ENCODE data around the gene MTMR12.

The MTMR12 gene

GRCh38 chr5:32274548-32275395 is 38.0 kb downstream of the MTMR12 start:
- DNase-seq (ENCODE audit: low read depth) = no peak

- DNase-seq (ENCODE audit: low read depth) = no peak
Measured at GRCh38 chr5:32273821-32274220, 38.9 kb downstream of the MTMR12 start.

- DNase-seq (ENCODE audit: low read depth) = no peak
Measured at GRCh38 chr5:32272746-32273145, 40.0 kb downstream of the MTMR12 start.

- no peak for DNase-seq (ENCODE audit: low read depth)
Measured at GRCh38 chr5:32270946-32271345, 41.8 kb downstream of the MTMR12 start.

GRCh38 chr5:32270178-32270577 is 42.6 kb downstream of the MTMR12 start:
- DNase-seq (ENCODE audit: low read depth) = no peak

DNA sequence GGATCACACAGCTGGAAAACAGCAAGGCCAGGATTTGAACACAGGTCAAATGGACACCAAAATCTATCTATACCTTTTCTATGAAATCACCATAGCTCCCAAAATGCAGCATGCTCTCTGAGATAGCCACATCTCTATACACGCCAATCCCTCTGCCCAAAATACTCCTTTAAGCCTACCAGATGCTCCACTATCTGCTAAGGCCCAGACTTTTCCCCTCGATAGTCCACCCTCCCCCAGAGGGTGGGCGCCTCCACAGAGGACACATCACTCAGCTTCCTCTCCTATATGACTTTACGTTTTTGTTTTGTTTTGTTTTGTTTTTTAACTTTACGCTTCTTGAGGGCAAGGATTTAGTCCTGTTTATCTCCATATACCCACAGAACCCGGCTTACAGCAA is 46.8 kb downstream of the MTMR12 start:
- DNase-seq (ENCODE audit: low read depth) = no peak

DNA sequence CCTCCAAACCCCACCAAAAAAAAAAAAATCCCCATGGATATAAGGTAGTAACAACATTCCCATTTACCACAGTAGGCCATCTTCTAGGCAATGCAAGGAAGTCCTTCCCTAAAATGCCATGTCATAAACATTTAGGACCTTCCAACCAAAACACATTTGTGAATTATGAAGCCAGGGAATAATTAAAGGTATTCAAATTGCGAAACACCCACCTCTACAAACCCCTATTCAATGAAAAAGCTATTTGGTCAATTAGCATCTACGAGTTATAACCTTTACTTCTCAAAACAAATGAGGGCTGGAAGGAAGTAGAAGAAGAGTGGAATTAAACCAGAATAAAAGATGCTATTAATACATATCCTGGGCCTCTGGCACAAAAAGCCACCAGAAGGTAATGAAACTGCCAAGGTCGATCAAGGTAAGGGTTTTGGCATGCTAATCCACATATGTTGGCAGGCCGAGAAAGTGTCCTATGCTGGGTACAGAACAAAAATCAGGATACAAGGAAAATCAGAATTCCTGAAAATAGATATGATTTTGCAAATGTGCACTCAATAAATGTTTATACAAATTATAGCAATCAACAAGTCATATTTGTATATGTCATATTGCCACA is 47.7 kb downstream of the MTMR12 start:
- no peak for DNase-seq (ENCODE audit: low read depth)

DNA sequence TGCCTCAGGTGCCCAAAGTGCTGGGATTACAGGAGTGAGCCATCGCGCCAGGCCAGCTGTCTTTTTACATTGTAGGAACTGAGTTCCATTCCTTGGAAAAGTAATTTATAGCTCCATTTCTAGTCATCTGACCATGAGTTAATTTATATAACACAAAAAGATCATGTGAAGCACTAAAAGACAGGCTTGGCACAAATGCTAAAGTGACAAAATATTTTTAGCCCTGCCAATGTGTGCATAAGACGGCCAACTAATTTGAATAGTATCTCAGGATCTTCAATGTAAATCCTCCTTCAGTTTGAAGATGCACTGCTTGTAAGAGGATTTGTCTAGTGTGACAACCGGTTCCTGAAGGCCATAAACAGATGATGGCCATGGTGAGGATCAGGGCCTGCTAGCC is 49.1 kb downstream of the MTMR12 start:
- DNase-seq (ENCODE audit: low read depth) = no peak

GRCh38 chr5:32261198-32261597 is 51.5 kb downstream of the MTMR12 start:
- DNase-seq (ENCODE audit: low read depth) = no peak

DNA sequence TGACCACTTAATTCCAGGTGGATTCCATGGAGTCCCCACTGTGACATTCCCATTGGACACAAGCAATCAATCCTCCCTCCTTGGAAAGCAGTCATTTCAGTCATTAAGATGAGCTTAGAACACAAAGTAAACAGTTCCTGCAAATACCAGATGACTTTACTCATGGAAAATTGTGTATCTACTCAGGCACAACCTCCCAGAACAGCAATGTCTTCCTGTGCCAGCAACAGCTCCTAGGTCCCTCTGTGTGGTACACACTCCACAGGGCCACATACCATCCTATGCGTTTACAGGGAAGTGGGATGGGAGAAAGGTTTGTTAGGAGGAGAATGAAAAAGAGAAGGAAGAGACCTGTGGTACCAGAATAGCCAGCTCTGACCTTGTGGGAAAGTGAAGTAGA is 53.7 kb downstream of the MTMR12 start:
- no peak for DNase-seq (ENCODE audit: low read depth)

GRCh38 chr5:32258424-32258823 is 54.3 kb downstream of the MTMR12 start:
- DNase-seq (ENCODE audit: low read depth) = no peak

GRCh38 chr5:32255540-32255900 is 57.2 kb downstream of the MTMR12 start:
- DNase-seq (ENCODE audit: low read depth) = no peak

- no peak for DNase-seq (ENCODE audit: low read depth)
Measured at GRCh38 chr5:32254881-32255539, 57.7 kb downstream of the MTMR12 start.

- DNase-seq (ENCODE audit: low read depth) = no peak
Measured at GRCh38 chr5:32251871-32252458, 60.8 kb downstream of the MTMR12 start.

DNA sequence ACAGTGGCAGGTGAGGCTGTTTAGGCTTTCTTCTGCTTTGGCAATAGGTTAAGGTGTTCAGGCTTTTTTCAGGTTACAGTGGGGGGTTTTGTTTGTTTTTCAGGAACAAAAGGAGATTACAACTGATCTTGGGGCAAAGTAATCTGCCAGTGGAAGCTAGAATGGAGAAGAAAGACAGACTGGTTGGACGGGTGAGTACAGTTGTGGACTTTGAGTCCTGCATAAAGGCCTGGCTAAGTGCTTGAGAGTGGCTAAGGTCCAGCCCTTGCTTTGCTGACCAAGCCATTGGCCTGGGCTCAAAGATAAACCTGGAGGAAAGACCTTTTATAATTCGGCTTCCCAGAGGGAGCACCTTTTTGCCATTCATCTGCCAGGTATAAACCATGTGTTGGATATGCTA is 63.1 kb downstream of the MTMR12 start:
- no peak for DNase-seq (ENCODE audit: low read depth)

GRCh38 chr5:32245742-32246141 is 67.0 kb downstream of the MTMR12 start:
- no peak for DNase-seq (ENCODE audit: low read depth)

DNA sequence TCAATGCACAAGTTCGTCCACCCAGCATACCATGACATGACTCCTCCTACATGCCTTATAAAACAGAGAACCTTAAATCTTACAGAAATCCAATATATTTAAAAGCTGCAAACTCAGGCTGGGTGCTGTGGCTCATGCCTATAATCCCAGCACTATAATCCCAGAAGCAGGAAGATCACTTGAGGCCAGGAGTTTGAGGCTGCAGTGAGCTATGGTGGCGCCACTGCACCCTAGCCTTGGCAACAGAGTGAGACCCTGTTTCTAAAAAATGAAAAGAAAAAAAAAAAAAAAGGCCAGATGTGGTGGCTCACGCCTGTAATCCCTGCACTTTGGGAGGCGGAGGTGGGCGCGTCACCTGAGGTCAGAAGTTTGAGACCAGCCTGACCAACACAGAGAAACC is 68.7 kb downstream of the MTMR12 start:
- no peak for DNase-seq (ENCODE audit: low read depth)

- no peak for DNase-seq (ENCODE audit: low read depth)
Measured at GRCh38 chr5:32241034-32241783, 71.5 kb downstream of the MTMR12 start.

- no peak for DNase-seq (ENCODE audit: low read depth)
Measured at GRCh38 chr5:32239385-32239784, 73.4 kb downstream of the MTMR12 start.

DNA sequence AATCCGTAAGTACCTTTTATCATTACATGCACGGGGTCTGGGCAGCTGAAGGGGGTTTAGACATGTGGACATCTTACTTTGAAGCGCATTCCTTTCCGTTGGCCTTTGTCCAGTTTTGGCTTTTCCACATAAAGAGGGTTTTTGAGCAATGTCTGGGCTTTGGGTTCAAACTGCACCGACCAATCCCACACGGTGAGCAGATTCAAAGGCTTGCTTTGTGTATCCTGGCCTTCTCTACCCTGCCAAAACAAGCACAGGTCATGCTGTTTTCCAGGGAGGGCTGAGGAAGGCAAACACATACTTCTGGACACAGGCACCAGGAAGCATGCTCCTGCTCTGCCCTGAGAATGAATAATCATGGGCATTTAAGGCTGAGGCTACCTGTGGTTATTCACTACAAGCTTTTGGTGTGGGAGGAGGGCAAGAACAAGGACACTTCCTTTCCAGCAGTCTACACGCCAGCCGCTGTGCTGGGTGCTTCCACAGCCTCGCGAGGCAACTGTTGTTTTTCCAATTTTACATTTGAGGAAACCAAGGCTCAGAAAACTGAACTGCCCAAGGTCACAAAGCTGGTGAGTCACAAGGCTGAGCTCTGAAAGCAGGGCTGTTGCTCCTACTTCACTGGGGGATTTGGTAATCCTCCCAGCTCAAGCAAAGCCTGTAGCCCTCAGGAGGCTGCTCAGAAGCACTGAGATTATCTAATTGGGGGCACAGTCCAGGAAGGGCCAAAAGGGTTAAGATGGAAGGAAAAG is 78.9 kb downstream of the MTMR12 start:
- DNase-seq (ENCODE audit: low read depth) = no peak

DNA sequence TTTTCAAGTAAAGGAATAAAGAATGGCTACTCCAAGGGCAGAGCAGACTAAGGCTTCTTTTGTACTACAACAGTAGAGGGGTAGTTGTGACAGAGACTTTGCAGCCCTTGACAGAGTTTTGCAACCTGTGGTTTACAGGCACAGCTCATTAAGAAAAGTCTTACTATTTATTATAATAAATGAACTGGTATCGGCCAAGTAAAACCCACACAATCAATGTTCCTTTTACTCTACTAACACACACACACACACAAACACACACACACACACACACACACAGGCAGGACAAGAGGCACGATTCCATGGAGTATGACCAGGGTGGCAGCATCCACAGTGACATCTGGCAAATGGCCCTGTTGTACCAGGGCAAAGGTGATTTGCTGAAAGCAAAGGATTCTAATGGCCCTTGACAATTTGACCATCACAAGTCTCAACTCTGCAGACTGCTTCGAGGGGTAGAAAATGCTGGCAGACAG is 79.5 kb downstream of the MTMR12 start:
- no peak for DNase-seq (ENCODE audit: low read depth)
